Type B pancreatic cell (in vitro differentiated cells): ENCODE data around the gene AGPAT3. TPM values are rescaled to one million over a fixed set of nuclear protein-coding genes. Genes with fewer than 3 reads are reported as not detected.
A peak's percentile ranks its signal among the peaks of the same experiment; 100 is the strongest.

Experiments
- DNase-seq: peaks from one replicate; pipeline ENCODE4 v3.0.0; 2021; ENCODE audit warnings: mixed read lengths; ENCODE audit not compliant: unreplicated experiment; ENCODE audit errors: extremely low spot score
- H3K27ac Mint-ChIP-seq: 2 replicates; pipeline ENCODE4 v1.8.0; 2021; ENCODE audit warnings: mild to moderate bottlenecking, mixed read lengths
- H3K27me3 Mint-ChIP-seq: 2 replicates; pipeline ENCODE4 v1.8.0; 2021; ENCODE audit warnings: mixed read lengths
- H3K36me3 Mint-ChIP-seq: 2 replicates; pipeline ENCODE4 v1.8.0; 2021; ENCODE audit warnings: mixed read lengths
- H3K4me1 Mint-ChIP-seq: one replicate; pipeline ENCODE4 v1.8.0; 2021; ENCODE audit warnings: mixed read lengths; ENCODE audit not compliant: unreplicated experiment
- H3K4me3 Mint-ChIP-seq: 2 replicates; pipeline ENCODE4 v1.8.0; 2021; ENCODE audit warnings: mild to moderate bottlenecking, mixed read lengths
- H3K9me3 Mint-ChIP-seq: 2 replicates; pipeline ENCODE4 v1.8.0; 2021; ENCODE audit warnings: mixed read lengths
- total RNA-seq: library from RNA; stranded (reverse); gene quantifications from 2 replicates; pipeline ENCODE4 v1.2.1, GENCODE V29; 2021; ENCODE audit warnings: low replicate concordance
- TF ChIP-seq, protein P1 (sequence below): fragments of 200-600 bp; sonication (generic); conservative IDR thresholded peaks from 2 replicates; pipeline ENCODE4 v1.5.0; 2021; ENCODE audit warnings: antibody characterized with exemption, mild to moderate bottlenecking

The AGPAT3 gene
- total RNA-seq, 1 donor from 2014 or later, result 59.2 TPM

DNA sequence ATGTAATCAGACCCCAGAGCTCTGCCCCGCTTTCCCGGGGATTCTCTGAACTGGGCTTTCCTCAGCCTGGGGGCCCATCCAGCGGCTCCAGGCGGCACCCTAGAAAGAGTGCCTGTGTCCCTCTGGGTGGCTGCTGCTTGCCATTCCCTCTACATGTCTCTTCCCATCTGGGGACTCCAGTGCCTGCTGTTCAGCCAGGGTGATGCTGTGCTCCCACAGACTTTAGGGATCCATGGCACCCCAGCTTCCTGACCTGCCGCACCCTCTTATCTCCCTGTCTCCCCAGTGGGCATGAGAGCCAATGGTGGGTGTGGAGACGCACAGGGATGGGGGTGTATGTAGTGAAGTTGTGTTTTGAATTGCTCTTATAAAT is 163.2 kb downstream of the AGPAT3 start:
- H3K27ac Mint-ChIP-seq, result no peak overlapping the region
- H3K4me1 Mint-ChIP-seq, result peaks cover 25% of the 10 kb centered on the region
- H3K9me3 Mint-ChIP-seq, result no peaks in the 10 kb centered on the region
- H3K27me3 Mint-ChIP-seq, result no peaks in the 10 kb centered on the region
- DNase-seq, result no peak
- H3K36me3 Mint-ChIP-seq, result peaks cover 7% of the 10 kb centered on the region
- H3K4me3 Mint-ChIP-seq, result no peak overlapping the region
- TF ChIP-seq, protein P1, sequence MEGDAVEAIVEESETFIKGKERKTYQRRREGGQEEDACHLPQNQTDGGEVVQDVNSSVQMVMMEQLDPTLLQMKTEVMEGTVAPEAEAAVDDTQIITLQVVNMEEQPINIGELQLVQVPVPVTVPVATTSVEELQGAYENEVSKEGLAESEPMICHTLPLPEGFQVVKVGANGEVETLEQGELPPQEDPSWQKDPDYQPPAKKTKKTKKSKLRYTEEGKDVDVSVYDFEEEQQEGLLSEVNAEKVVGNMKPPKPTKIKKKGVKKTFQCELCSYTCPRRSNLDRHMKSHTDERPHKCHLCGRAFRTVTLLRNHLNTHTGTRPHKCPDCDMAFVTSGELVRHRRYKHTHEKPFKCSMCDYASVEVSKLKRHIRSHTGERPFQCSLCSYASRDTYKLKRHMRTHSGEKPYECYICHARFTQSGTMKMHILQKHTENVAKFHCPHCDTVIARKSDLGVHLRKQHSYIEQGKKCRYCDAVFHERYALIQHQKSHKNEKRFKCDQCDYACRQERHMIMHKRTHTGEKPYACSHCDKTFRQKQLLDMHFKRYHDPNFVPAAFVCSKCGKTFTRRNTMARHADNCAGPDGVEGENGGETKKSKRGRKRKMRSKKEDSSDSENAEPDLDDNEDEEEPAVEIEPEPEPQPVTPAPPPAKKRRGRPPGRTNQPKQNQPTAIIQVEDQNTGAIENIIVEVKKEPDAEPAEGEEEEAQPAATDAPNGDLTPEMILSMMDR, result no peak

DNA sequence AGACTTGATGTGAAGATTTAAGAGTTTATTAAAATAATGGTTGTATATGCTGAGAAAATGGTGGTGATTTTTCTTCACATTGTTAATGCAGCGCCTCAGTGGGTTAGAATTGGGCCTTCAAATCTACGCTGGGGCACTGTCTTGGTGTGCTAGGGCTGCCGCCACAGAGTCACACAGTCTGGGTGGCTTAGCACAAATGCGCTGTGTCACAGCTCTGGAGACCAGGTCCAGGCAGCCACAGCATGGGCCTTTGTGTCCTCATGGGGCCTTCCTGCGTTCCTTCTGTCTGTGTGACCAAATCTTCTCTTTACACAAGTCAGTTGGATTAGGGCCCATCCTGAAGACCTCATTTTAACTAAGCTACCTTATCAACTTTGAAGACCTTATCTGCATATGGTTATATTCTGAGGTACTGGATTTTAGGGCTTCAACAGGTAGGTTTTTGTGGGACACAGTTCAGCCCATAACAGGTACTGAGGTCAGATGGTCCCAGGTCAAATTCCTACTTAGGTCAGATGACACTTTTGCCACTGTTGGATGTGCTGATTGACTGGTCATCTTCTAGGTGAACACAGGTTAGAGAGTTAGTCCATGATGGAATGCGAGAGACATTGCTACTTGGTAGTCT is 164.6 kb downstream of the AGPAT3 start:
- no peak for DNase-seq

GRCh38 chr21:44035244-44035643 is 170.2 kb downstream of the AGPAT3 start:
- Mint-ChIP-seq H3K36me3 (peaks cover 24% of the 10 kb centered on the region), H3K27me3 (no peaks in the 10 kb centered on the region), H3K4me1 (no peaks in the 10 kb centered on the region), H3K9me3 (no peaks in the 10 kb centered on the region), H3K4me3 (no peak overlapping the region), H3K27ac (no peak overlapping the region)
- DNase-seq, result no peak
- TF ChIP-seq, protein P1, result no peak

More for the DNA sequence above, 164.6 kb downstream of the AGPAT3 start:
- Mint-ChIP-seq H3K36me3 (peaks cover 13% of the 10 kb centered on the region), H3K27ac (peak overlapping the region; percentile 11), H3K4me1 (peaks cover 24% of the 10 kb centered on the region), H3K9me3 (no peaks in the 10 kb centered on the region), H3K4me3 (no peak overlapping the region), H3K27me3 (no peaks in the 10 kb centered on the region)
- TF ChIP-seq, protein P1, result no peak

Other genes with a start within 250 kb of the AGPAT3 start
- gene HSF2BP, start 205.7 kb upstream of the AGPAT3 start, total RNA-seq, result 1.1 and 1.3 TPM in 2 replicates
- 27.7 and 43.3 TPM in 2 replicates for gene RRP1B, start 205.7 kb upstream of the AGPAT3 start, total RNA-seq
- 94.4 and 160 TPM in 2 replicates for gene PDXK, start 146.1 kb upstream of the AGPAT3 start, total RNA-seq
- gene CSTB, start 88.9 kb upstream of the AGPAT3 start, total RNA-seq, result 45.4 and 78.2 TPM in 2 replicates
- gene RRP1, start 75.6 kb upstream of the AGPAT3 start, total RNA-seq, result 29.5 and 43.6 TPM in 2 replicates
- gene TRAPPC10, start 147.1 kb downstream of the AGPAT3 start, total RNA-seq, result 33.7 and 37.0 TPM in 2 replicates
- 5.1 and 5.8 TPM in 2 replicates for gene PWP2, start 242.2 kb downstream of the AGPAT3 start, total RNA-seq